ENCODE data around the gene TCF19. TPM values are rescaled to one million over a fixed set of nuclear protein-coding genes. Genes with fewer than 3 reads are reported as not detected.

TCF19 gene
- polyA plus RNA-seq, 1 donor from 2014 or later, result 3.6 TPM

GRCh38 chr6:31111712-31112111 is 46.7 kb upstream of the TCF19 start:
- no peaks in the 10 kb centered on the region for H3K9me3 ChIP-seq (ENCODE audit: low read length)
- no peaks in the 10 kb centered on the region for H3F3A ChIP-seq (ENCODE audit: insufficient read depth, low read length, poor library complexity, severe bottlenecking)
- H2AFZ ChIP-seq (ENCODE audit: low read depth, low read length), result no peak overlapping the region
- H3K27me3 ChIP-seq (ENCODE audit: insufficient read depth, low read depth, low read length), result no peaks in the 10 kb centered on the region
- TF ChIP-seq RAD21 (conservative IDR thresholded peaks at IDR 0.05) (no peak), TAF1 (IDR thresholded peaks at IDR 0.05; ENCODE audit: low read depth) (no peak), MXI1 (conservative IDR thresholded peaks at IDR 0.05; ENCODE audit: poor library complexity, severe bottlenecking) (no peak), REST (IDR thresholded peaks at IDR 0.05; ENCODE audit: borderline replicate concordance) (no peak), EP300 (conservative IDR thresholded peaks at IDR 0.05; ENCODE audit: poor library complexity, severe bottlenecking) (no peak), EZH2 (IDR thresholded peaks at IDR 0.05; ENCODE audit: borderline replicate concordance, insufficient read depth, low read length, poor library complexity, severe bottlenecking) (no peak), SMC3 (conservative IDR thresholded peaks at IDR 0.05; ENCODE audit: poor library complexity) (no peak), POLR2AphosphoS5 (IDR thresholded peaks at IDR 0.05) (no peak)
- TF ChIP-seq, protein P1, sequence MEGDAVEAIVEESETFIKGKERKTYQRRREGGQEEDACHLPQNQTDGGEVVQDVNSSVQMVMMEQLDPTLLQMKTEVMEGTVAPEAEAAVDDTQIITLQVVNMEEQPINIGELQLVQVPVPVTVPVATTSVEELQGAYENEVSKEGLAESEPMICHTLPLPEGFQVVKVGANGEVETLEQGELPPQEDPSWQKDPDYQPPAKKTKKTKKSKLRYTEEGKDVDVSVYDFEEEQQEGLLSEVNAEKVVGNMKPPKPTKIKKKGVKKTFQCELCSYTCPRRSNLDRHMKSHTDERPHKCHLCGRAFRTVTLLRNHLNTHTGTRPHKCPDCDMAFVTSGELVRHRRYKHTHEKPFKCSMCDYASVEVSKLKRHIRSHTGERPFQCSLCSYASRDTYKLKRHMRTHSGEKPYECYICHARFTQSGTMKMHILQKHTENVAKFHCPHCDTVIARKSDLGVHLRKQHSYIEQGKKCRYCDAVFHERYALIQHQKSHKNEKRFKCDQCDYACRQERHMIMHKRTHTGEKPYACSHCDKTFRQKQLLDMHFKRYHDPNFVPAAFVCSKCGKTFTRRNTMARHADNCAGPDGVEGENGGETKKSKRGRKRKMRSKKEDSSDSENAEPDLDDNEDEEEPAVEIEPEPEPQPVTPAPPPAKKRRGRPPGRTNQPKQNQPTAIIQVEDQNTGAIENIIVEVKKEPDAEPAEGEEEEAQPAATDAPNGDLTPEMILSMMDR (IDR thresholded peaks at IDR 0.05; ENCODE audit: poor library complexity, severe bottlenecking), result no peak
- H3K36me3 ChIP-seq (ENCODE audit: insufficient read depth, low read length), result no peaks in the 10 kb centered on the region
- no peaks in the 10 kb centered on the region for H3K9me2 ChIP-seq (ENCODE audit: insufficient read depth, low read length)
- H4K20me1 ChIP-seq (ENCODE audit: insufficient read depth), result no peaks in the 10 kb centered on the region
- H3K9ac ChIP-seq (ENCODE audit: low read length), result no peak overlapping the region
- no peak overlapping the region for H3K4me3 ChIP-seq (ENCODE audit: low read length)
- no peak overlapping the region for H3K27ac ChIP-seq (ENCODE audit: low read length)
- no peaks in the 10 kb centered on the region for H3K79me2 ChIP-seq (replicated peaks; ENCODE audit: insufficient read depth, low read length)
- H3K4me2 ChIP-seq (ENCODE audit: low read length), result no peak overlapping the region

GRCh38 chr6:31112478-31112877 is 45.9 kb upstream of the TCF19 start, which contains the start of gene C6orf15:
Gene C6orf15 (minus strand): TSS chr6:31112575. CDS start chr6:31112555, 20 bp downstream.
- no peaks in the 10 kb centered on the region for H3F3A ChIP-seq (ENCODE audit: insufficient read depth, low read length, poor library complexity, severe bottlenecking)

More at GRCh38 chr6:31112478-31112877, 45.9 kb upstream of the TCF19 start, which contains the start of gene C6orf15:
- H3K9ac ChIP-seq (ENCODE audit: low read length), result no peak within 1 kb of the TSS
- H2AFZ ChIP-seq (ENCODE audit: low read depth, low read length), result no peak within 1 kb of the TSS
- H3K79me2 ChIP-seq (replicated peaks; ENCODE audit: insufficient read depth, low read length), result no peaks in the 10 kb centered on the region
- no peak within 1 kb of the TSS for H3K4me3 ChIP-seq (ENCODE audit: low read length)
- no peaks in the 10 kb centered on the region for H3K27me3 ChIP-seq (ENCODE audit: insufficient read depth, low read depth, low read length)
- no peaks in the 10 kb centered on the region for H3K9me3 ChIP-seq (ENCODE audit: low read length)
- H3K27ac ChIP-seq (ENCODE audit: low read length), result no peak within 1 kb of the TSS
- no peaks in the 10 kb centered on the region for H3K9me2 ChIP-seq (ENCODE audit: insufficient read depth, low read length)
- no peak for TF ChIP-seq EZH2 (IDR thresholded peaks at IDR 0.05; ENCODE audit: borderline replicate concordance, insufficient read depth, low read length, poor library complexity, severe bottlenecking)
- TF ChIP-seq TAF1 (IDR thresholded peaks at IDR 0.05; ENCODE audit: low read depth), result no peak
- TF ChIP-seq EP300 (conservative IDR thresholded peaks at IDR 0.05; ENCODE audit: poor library complexity, severe bottlenecking), result no peak
- TF ChIP-seq MXI1 (conservative IDR thresholded peaks at IDR 0.05; ENCODE audit: poor library complexity, severe bottlenecking), result no peak
- TF ChIP-seq RAD21 (conservative IDR thresholded peaks at IDR 0.05), result no peak
- TF ChIP-seq REST (IDR thresholded peaks at IDR 0.05; ENCODE audit: borderline replicate concordance), result no peak
- TF ChIP-seq, protein P1 (IDR thresholded peaks at IDR 0.05; ENCODE audit: poor library complexity, severe bottlenecking), result no peak
- no peak for TF ChIP-seq POLR2AphosphoS5 (IDR thresholded peaks at IDR 0.05)
- no peak for TF ChIP-seq SMC3 (conservative IDR thresholded peaks at IDR 0.05; ENCODE audit: poor library complexity)
- no peaks in the 10 kb centered on the region for H3K36me3 ChIP-seq (ENCODE audit: insufficient read depth, low read length)
- H3K4me2 ChIP-seq (ENCODE audit: low read length), result no peak within 1 kb of the TSS
- H4K20me1 ChIP-seq (ENCODE audit: insufficient read depth), result no peaks in the 10 kb centered on the region
